HL-60 (cell line): ENCODE data around the gene ITPK1.

Experiments used
- GABPA ChIP-seq: IDR thresholded peaks from 2 replicates; pipeline ENCODE4 v1.6.1; 2012; ENCODE audit warnings: low read depth
- POLR2AphosphoS5 ChIP-seq: IDR thresholded peaks from 2 replicates; pipeline ENCODE4 v1.6.1; 2012; ENCODE audit warnings: low read depth
- TF ChIP-seq, protein P1 (sequence below): IDR thresholded peaks from one replicate; pipeline ENCODE4 v1.5.1; 2011; ENCODE audit warnings: low read length, control low read depth, inconsistent platforms; ENCODE audit not compliant: insufficient read depth
- TF ChIP-seq, protein P2 (sequence below): IDR thresholded peaks from 2 replicates; pipeline ENCODE4 v1.6.1; 2012; ENCODE audit warnings: low read depth; ENCODE audit not compliant: insufficient replicate concordance

DNA sequence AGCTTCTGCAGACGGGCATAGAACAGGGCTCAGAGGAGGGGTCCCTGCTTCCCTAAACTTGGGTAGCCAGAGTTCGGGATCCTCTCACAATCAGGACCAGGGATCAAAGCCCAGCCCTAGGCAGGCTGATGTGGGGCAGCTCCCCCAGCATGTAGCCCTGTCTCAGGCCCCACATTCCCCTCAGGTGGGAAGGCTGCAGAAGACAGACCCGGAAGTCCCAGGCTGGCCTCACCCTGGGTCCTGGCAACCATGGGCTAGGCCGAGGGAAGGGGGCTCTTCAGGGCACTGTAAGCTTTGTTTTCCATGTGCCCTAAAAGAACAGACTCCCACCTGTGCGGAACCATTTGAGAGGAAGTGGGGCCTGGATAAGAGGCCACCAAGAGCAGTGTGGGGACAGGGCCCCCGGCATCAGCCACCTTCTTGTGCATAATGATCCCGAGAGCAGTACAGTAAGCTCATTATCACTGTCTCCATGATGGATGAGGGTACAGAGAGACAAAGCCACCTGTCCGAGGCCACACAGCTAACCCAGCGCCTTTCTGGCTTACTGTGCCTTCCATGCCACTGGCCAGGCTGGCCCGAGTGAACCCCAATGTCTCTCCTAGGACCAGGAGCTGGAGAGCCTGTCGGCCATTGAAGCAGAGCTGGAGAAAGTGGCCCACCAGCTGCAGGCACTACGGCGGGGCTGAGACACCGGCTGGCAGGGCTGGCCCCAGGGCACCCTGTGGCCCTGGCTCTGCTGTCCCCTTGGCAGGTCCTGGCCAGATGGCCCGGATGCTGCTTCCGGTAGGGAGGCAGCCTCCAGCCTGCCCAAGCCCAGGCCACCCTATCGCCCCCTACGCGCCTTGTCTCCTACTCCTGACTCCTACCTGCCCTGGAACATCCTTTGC, 181.3 kb downstream of the ITPK1 start:
- TF ChIP-seq POLR2AphosphoS5: no peak
- TF ChIP-seq, protein P1, sequence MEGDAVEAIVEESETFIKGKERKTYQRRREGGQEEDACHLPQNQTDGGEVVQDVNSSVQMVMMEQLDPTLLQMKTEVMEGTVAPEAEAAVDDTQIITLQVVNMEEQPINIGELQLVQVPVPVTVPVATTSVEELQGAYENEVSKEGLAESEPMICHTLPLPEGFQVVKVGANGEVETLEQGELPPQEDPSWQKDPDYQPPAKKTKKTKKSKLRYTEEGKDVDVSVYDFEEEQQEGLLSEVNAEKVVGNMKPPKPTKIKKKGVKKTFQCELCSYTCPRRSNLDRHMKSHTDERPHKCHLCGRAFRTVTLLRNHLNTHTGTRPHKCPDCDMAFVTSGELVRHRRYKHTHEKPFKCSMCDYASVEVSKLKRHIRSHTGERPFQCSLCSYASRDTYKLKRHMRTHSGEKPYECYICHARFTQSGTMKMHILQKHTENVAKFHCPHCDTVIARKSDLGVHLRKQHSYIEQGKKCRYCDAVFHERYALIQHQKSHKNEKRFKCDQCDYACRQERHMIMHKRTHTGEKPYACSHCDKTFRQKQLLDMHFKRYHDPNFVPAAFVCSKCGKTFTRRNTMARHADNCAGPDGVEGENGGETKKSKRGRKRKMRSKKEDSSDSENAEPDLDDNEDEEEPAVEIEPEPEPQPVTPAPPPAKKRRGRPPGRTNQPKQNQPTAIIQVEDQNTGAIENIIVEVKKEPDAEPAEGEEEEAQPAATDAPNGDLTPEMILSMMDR: no peak
- TF ChIP-seq, protein P2, sequence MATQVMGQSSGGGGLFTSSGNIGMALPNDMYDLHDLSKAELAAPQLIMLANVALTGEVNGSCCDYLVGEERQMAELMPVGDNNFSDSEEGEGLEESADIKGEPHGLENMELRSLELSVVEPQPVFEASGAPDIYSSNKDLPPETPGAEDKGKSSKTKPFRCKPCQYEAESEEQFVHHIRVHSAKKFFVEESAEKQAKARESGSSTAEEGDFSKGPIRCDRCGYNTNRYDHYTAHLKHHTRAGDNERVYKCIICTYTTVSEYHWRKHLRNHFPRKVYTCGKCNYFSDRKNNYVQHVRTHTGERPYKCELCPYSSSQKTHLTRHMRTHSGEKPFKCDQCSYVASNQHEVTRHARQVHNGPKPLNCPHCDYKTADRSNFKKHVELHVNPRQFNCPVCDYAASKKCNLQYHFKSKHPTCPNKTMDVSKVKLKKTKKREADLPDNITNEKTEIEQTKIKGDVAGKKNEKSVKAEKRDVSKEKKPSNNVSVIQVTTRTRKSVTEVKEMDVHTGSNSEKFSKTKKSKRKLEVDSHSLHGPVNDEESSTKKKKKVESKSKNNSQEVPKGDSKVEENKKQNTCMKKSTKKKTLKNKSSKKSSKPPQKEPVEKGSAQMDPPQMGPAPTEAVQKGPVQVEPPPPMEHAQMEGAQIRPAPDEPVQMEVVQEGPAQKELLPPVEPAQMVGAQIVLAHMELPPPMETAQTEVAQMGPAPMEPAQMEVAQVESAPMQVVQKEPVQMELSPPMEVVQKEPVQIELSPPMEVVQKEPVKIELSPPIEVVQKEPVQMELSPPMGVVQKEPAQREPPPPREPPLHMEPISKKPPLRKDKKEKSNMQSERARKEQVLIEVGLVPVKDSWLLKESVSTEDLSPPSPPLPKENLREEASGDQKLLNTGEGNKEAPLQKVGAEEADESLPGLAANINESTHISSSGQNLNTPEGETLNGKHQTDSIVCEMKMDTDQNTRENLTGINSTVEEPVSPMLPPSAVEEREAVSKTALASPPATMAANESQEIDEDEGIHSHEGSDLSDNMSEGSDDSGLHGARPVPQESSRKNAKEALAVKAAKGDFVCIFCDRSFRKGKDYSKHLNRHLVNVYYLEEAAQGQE: no peak
- TF ChIP-seq GABPA: no peak
